ENCODE data around the gene NOL7. TPM values are rescaled to one million over a fixed set of nuclear protein-coding genes. Genes with fewer than 3 reads are reported as not detected.

The NOL7 gene
- total and polyA plus RNA-seq, 2 of the 8 experiments (the other 6 are each of a cell fraction or from before 2014, with no cell fraction given): 16.4 to 70.4 TPM

GRCh38 chr6:13669476-13669875 lies 54.3 kb downstream of the NOL7 start:
- no peak overlapping the region for H2BK12ac ChIP-seq (ENCODE audit: low read depth, low read length)
- no peaks in the 10 kb centered on the region for H3K9me3 ChIP-seq (ENCODE audit: insufficient read depth in 2 of 2, low read depth in 1 of 2, low read length in 1 of 2)
- 90% methylated on average over 5 of the region's 5 CpGs; no CpG with 5 or more reads in 1 of the 2 experiments for WGBS, 2 experiments (ENCODE audit: extremely low coverage in 1 of 2, insufficient coverage in 1 of 2, insufficient read length in 1 of 2, insufficient replicate concordance in 2 of 2, low coverage in 1 of 2, low lambda C conversion rate in 2 of 2, missing lambda C conversion rate in 1 of 2)
- no peak overlapping the region for H3K9ac ChIP-seq (replicated peaks in 1 of 4; ENCODE audit: extremely low read depth in 1 of 4, low read depth in 3 of 4, low read length in 3 of 4)
- H3K27me3 ChIP-seq (replicated peaks in 1 of 4; ENCODE audit: control insufficient read depth in 3 of 4, extremely low read depth in 1 of 4, insufficient read depth in 3 of 4, low read length in 3 of 4): no peaks in the 10 kb centered on the region
- H4K20me1 ChIP-seq (replicated peaks in 1 of 2; ENCODE audit: control insufficient read depth in 1 of 2, insufficient read depth in 2 of 2, low read length in 2 of 2): no peaks in the 10 kb centered on the region
- H4K91ac ChIP-seq (replicated peaks; ENCODE audit: insufficient read length, low read length): no peak overlapping the region
- H2BK5ac ChIP-seq (ENCODE audit: low read depth, low read length): no peak overlapping the region
- FAIRE-seq: no peak
- H2BK20ac ChIP-seq (ENCODE audit: low read length): no peak overlapping the region
- H3K4ac ChIP-seq (replicated peaks; ENCODE audit: insufficient read length, low read depth, low read length): no peak overlapping the region
- no peaks in the 10 kb centered on the region for H3K23me2 ChIP-seq (ENCODE audit: low read depth, low read length)
- peaks cover 4% of the 10 kb centered on the region for H3K79me1 ChIP-seq (ENCODE audit: low read depth, low read length)
- POLR2A ChIA-PET (ENCODE audit: partially characterized antibody): no interaction called here
- no peak overlapping the region for H4K8ac ChIP-seq (ENCODE audit: extremely low read depth, insufficient read depth, low read length)
- H3K23ac ChIP-seq (ENCODE audit: insufficient read length): no peak overlapping the region
- CTCF ChIA-PET (ENCODE audit: partially characterized antibody): no interaction called here
- H3K56ac ChIP-seq (replicated peaks; ENCODE audit: insufficient read length, low read depth, low read length): no peak overlapping the region
- no peak overlapping the region for H3K18ac ChIP-seq (ENCODE audit: extremely low read depth, low read length)
- H3K4me3 ChIP-seq (ENCODE audit: extremely low read depth in 1 of 4, insufficient read depth in 2 of 4, low read depth in 3 of 4, low read length in 4 of 4): no peak overlapping the region
- no peak for DNase-seq (ENCODE audit: low read depth in 1 of 2, low spot score in 2 of 2)
- H3K14ac ChIP-seq (ENCODE audit: insufficient read length): no peak overlapping the region
- H3K27ac ChIP-seq (ENCODE audit: low read depth, low read length): no peak overlapping the region
- H2BK15ac ChIP-seq (ENCODE audit: low read length): no peak overlapping the region
- no peak overlapping the region for H2BK120ac ChIP-seq (replicated peaks; ENCODE audit: low read depth, low read length)
- no peaks in the 10 kb centered on the region; a peak in 1 of 8 replicates for H3K36me3 ChIP-seq (ENCODE audit: control insufficient read depth in 2 of 4, insufficient read depth in 4 of 4, low read length in 3 of 4)
- no peak overlapping the region for H2AFZ ChIP-seq (ENCODE audit: low read length)
- no peak overlapping the region for H2AK5ac ChIP-seq (ENCODE audit: low read depth, low read length)
- H4K5ac ChIP-seq (ENCODE audit: insufficient read length, low read depth, low read length): no peak overlapping the region
- H3K4me1 ChIP-seq (replicated peaks in 1 of 4; ENCODE audit: control insufficient read depth in 3 of 4, insufficient read depth in 4 of 4, low read length in 3 of 4): peaks cover 0 to 1% (median 0%) of the 10 kb centered on the region in 4 experiments; a peak in 1 of 7 replicates
- no peak overlapping the region for H3K4me2 ChIP-seq (ENCODE audit: insufficient read depth in 1 of 2, low read depth in 2 of 2, low read length in 2 of 2)
- peaks cover 2 to 96% of the 10 kb centered on the region in 2 experiments; a peak in 3 of 4 replicates for H3K79me2 ChIP-seq (ENCODE audit: control insufficient read depth in 1 of 2, insufficient read depth in 2 of 2, low read length in 2 of 2)
- TF ChIP-seq USF2 (IDR thresholded peaks at IDR 0.05; ENCODE audit: low read length) (no peak), E2F6 (IDR thresholded peaks at IDR 0.05) (no peak), JUN (IDR thresholded peaks at IDR 0.05; ENCODE audit: low read depth, low read length) (no peak), RNF2 (IDR thresholded peaks at IDR 0.05; ENCODE audit: borderline replicate concordance, low read depth, low read length, missing control alignments, poor library complexity, severe bottlenecking) (no peak), KDM4A (IDR thresholded peaks at IDR 0.05; ENCODE audit: low read depth, low read length, severe bottlenecking) (no peak)
